SKM-1 treated with dmso at 0.1 percent for 144 hours (cell line): ENCODE measurements around the gene SPATA25.
A peak's percentile ranks its signal among the peaks of the same experiment; 100 is the strongest.
"Not testable (repeated sequence)": the region's sequence is repeated elsewhere in the genome, so short reads cannot be mapped to it uniquely, and the experiment has no call there.

ENCODE experiments used
- DNase-seq: peaks from one replicate; lab custom pipeline; 2025; ENCODE audit not compliant: unreplicated experiment; lab: John Stamatoyannopoulos, UW

SPATA25 gene

DNA sequence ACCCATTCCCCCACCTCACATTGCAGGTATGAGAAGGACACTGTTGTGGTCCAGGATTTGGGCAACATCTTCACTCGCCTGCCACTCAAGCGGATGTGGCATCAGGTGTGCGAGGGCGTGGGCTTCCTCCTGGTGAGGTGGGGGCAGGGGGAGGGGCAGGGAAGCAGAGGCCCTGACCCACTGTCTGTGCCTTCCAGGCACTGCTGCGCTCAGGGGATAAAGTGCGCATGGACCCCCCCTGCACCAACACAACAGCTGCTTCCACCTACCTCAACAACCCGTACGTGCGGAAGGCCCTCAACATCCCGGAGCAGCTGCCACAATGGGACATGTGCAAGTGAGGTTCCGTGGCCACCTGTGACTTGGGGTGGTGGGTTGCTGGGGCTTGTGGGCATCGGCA lies 7.4 kb upstream of the SPATA25 start:
- DNase-seq = no peak

DNA sequence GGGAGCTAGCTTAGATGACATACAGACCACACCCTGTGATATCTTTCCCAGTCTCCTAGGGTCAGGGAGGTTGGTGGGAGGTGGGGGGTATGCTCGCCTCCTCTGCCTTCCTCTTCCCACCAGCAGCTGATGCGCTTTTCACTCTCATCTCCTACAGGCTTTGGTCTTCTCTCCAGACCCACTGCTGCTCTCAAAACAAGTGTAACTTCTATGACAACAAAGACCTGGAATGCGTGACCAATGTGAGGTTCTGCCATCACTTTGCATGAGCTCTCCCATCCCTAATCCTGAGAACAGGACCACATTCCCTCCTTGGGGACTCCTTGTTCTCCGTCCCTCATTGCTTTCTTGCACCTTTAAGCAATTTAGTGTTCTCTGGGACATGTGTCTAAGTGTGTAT lies 6.4 kb upstream of the SPATA25 start:
- DNase-seq = no peak

DNA sequence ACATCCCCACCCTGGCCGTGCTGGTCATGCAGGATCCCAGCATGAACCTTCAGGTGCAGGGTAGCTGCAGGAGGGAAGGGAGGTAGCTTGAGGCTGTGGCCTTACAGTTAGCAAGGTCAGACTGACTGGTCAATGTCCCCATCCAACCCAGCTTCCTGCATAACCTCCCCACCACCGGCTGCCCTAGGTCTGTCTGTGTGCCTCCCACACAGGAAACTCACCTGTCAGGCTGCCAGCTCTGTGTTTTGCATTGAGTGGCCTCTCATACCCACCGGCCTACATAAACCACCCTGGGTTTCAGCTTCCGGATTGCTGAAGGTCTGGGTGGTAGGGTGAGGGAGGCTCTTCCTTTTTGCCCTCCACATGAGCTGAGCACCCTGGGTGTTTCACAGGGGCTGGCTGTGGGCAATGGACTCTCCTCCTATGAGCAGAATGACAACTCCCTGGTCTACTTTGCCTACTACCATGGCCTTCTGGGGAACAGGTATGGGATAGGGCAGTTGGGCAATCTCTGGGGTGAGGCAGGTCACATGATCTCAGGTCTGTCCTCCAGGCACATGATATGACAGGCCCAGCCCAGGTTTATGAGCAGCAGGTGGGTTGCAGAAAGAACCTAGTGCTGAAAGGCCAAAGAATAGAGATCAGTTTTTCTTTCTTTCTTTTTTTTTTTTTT lies 5.5 kb upstream of the SPATA25 start:
- no peak for DNase-seq

DNA sequence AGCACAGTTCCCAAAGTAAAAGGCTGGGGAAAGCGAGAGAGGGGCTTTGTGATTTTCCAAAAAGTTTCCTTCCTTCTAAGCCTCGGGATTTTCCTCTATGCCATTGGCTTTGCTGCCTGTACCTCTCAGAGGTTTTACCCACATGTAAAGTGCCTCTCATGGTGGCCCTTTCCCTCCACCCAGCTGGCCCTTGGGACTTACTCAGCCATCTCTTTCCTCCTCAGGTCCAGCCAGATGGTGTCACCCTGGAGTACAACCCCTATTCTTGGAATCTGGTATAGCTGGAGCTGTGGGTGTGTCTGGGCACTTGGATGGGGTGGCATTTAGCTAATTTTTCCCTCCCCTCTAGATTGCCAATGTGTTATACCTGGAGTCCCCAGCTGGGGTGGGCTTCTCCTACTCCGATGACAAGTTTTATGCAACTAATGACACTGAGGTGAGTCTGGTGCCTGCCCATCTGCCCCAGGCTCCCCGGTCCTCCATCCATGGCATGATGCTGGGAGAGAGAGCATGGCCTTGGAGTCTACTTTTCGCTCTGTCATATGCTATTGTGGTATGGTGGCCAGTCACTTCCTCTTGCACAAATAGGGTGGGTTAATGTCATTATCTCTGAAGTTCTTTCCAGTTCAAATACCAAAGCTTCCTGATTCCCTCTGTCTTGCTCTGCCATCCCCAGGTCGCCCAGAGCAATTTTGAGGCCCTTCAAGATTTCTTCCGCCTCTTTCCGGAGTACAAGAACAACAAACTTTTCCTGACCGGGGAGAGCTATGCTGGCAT lies 4.8 kb upstream of the SPATA25 start:
- no peak for DNase-seq

DNA sequence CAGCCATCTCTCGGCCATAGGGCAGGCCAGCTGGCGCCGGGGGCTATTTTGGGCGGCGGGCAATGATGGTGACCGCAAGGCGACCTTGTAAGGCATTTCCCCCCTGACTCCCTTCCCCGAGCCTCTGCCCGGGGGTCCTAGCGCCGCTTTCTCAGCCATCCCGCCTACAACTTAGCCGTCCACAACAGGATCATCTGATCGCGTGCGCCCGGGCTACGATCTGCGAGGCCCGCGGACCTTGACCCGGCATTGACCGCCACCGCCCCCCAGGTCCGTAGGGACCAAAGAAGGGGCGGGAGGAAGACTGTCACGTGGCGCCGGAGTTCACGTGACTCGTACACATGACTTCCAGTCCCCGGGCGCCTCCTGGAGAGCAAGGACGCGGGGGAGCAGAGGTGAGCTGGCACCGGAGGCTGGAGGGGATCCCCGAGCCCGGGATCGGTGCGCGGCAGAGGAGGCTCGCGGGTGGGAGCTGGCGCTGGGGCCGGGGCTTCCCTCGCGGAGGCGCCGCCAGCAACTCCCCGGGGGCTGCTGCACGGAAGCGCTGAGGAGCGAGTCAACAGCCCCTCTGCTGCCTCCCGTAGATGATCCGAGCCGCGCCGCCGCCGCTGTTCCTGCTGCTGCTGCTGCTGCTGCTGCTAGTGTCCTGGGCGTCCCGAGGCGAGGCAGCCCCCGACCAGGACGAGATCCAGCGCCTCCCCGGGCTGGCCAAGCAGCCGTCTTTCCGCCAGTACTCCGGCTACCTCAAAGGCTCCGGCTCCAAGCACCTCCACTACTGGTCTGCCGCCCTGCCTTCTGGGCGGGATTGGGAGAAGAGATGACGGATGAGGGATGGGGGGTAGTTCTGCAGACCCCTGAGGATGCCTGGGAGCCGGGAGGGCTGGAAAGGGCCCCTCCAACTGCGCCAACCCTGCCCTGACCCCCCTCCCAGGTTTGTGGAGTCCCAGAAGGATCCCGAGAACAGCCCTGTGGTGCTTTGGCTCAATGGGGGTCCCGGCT lies 3.9 kb upstream of the SPATA25 start, which contains the start of the genes CTSA and NEURL2:
Gene CTSA, plus strand, starts transcription at position 351 of the 999 bp plus-strand sequence. Its CDS starts 234 bp downstream, at position 585.
Gene NEURL2, minus strand, starts transcription at position 224 of the 999 bp plus-strand sequence. Its CDS starts 217 bp downstream, at position 7.
- DNase-seq = peak; percentile 76

DNA sequence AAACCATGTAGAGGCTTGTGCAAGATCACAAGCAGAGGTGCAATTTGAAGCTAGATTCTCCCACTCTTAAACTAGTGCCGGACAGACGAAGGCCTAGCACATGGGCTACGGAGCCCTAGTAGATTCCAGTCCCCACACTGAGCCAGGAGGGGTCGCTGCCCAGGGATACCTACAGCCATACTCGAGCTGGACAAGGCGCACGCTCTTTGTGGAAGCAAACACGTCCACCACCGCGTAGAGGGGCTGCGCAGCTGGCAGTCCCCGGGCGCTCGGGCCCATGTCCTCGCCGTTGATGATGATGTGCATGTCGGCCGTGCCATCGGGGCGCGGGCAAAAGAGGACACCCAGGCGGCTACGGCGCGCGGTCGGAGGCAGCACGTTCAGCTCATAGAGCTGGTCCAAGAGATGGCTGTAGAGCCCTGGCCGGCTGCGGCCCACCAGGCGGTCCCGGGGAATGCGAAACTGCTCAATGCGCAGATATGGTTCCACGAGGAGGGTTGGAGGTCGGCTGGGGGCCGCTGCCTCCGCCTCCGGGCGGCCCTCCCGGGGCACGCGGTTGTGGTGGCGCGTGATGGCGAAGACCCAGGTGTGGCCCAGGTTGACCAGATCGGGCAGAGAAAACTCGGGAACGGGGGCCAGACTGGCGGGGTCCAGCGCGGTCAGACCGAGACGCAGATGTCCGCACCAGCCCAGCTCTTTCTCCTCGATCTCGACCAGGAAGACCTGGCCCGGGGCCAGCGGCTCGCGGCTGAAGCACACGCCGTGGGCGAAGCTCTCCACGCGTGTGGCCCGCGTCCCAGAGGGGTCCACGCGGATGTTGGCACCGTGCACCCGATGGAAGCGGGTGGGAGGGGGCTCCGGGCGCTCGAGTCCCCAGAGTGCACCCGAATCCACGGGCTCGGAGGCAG lies 2.9 kb upstream of the SPATA25 start:
- DNase-seq = no peak

DNA sequence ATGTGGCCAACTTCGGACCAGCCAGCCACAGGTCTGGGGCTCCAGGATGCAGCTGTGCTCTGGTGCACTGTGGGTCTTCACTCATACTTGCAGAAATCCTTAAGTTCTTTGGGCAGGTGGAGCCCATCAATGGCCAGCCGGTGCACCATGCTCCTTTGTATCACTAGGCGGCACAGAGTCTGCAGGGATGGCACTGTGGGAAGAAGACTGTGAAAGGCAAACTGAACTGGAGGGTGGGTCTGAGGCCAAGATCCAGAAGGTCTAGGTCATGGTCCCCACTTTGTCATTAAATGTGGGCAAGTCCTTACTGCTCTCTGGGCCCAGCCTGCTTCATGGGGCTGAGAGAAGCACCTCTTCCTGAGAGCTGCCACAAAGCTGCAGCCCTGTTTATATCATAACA lies 1.3 kb upstream of the SPATA25 start:
- no peak for DNase-seq

DNA sequence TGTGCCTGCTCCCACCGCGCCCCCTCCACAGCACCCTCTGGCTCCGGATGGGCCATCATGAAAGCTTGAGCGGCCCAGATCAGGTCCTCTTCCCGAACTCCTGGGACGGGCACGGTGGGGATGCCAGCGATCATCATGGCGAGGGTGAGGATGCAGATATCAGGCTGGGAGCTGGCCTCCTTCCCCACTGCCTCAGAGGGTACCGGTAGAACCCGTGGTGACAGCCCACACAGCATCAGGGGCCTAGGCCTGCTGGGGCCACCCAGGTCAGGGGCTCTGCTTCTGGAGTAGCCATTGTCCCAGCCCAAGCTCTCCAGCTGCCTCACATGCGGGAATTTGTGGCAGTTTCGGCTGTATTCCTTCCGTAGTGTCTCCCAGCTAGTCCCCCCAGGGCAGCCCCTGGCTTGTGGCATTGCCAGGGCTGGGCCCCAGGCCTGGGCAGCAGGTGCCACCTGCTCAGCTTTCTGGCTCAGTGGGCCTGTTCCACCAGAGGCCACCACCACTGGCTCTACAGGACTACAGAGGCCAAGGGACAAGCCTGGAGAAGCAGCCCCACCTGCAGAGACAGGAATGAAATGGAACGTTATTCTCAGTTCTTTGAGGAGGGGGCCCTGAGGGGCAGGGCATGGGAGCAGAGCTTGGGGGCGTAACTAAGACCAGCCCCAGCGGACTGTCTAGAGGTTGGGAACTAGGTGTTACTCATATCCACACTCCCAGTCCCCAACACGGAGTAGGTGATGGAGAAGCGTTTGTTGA lies 654 bp downstream of the SPATA25 start:
- no peak for DNase-seq

DNA sequence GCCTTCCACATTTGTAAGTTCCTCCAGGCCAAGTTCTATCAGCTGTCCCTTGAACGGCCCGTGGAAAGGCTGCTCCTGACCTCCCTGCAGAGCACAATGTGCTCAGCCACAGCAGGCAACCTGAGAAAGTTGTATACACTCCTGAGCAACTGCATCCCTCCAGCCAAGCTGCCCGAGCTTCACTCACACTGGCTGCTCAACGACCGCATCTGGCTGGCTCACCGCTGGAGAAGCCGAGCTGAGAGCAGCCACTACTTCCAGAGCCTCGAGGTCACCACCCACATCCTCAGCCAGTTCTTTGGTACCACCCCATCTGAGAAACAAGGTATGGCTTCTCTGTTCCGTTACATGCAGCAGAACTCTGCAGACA lies 4.3 kb downstream of the SPATA25 start:
- no peak for DNase-seq

DNA sequence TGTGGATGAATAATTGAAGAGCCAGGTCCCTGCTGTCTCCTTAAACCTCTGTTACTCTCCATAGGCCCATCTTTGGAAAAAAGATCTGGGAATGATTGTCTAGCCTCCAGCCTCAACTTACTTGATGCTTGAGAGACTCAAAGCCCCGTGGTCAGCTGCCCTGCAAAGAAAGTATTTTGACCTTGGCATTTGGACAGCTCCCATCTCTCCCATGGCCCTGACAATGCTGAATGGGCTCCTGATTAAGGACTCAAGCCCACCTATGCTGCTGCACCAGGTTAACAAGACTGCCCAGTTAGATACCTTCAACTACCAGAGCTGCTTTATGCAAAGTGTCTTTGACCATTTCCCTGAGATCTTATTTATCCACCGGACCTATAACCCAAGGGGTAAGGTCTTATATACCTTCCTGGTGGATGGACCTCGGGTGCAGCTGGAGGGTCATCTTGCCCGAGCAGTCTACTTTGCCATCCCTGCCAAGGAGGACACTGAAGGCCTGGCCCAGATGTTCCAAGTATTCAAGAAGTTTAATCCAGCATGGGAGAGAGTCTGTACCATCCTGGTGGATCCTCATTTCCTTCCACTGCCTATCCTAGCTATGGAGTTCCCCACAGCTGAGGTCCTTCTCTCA lies 4.8 kb downstream of the SPATA25 start:
- DNase-seq = no peak

DNA sequence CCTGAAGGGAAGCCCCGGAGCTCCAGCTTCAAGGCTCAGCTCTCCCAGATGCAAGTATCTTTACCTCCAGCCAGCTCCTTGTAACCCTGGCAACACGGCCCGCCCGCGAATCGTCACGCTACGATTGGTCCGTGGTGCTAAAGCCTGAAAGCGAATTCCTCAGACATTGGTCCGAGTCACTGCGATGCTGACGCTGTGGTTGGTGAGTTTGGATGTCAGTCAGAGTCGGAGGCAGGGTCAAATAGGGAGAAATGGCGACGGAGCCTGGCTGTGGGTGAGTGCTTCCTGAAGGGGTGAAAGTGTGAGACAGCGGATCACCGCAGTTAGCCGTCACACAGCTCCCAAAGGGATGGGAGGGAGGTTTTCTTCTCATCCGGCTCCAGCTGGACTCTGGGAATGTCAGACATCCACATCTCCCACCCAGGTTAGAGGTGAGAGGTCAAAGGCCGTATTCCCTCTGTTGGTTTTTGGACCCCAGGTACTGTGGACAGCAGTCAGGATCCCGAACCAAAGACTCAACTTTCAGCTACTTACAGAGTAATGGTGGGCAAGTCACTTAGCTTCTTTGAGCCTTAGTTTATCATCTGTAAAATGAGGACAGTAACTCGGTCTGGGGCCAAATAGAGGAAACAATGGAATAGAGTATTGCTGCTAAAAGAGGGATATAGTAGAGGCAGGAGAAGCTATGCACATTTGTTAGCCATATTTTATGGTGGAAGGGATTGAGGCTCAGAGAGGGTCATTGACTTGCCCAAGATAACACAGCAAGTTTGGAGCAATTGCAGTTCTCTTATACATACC lies 6.2 kb downstream of the SPATA25 start, which contains the start of gene ZSWIM1:
Gene ZSWIM1, plus strand, starts transcription at position 240 of the 801 bp plus-strand sequence. CDS start 1,366 bp downstream, outside the sequence.
- peak; percentile 96 for DNase-seq

DNA sequence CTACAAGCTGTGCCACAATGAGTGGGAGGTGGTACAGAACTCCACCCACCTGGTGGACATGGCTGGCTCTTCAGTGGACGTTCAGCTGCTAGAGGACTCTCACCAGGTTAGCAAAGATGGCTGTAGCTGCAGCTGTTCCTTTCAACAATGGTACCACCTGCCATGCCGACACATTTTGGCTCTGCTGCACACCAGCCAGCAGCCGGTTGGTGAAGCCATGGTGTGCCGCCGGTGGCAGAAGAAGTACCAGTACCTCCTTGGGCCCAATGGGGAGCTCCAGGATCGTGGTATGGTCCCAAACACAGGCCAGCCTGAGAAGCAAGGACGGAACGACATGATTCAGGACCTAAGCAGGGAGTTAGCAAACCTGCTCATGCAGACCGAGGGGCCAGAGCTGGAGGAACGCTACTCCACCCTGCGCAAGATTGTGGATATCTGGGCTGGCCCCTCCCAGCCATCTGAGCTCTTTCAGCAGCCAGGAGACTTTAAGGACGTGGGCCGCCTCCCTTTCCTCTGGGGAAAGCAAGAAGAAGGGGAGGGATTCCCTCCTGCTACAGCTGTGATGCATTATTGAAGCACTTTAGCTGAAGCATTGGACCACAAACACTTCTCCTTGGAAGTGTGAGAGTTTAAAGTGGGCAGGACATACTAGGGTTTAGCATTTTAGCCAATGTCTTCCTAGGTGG lies 9.2 kb downstream of the SPATA25 start:
- DNase-seq = no peak

DNA sequence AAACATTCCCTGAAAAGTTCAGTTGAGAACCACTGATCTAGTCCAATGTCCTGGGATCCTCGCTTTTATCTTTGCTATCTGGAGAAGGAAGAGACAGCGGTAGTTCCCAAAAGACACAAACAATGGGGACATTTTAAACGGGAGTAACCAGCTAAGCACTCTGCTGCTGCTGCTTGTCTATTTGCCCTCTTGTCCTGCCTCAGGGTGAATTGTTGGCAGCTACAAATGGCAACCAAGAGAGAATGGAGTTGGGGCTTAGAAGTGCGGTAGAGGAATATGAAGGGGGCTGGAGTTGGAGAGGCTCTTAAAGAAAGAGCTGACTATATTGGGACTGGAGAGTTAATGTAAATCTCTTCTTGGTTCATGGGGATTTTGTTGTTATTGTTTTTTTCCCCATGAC lies 12.8 kb downstream of the SPATA25 start:
- no peak for DNase-seq

DNA sequence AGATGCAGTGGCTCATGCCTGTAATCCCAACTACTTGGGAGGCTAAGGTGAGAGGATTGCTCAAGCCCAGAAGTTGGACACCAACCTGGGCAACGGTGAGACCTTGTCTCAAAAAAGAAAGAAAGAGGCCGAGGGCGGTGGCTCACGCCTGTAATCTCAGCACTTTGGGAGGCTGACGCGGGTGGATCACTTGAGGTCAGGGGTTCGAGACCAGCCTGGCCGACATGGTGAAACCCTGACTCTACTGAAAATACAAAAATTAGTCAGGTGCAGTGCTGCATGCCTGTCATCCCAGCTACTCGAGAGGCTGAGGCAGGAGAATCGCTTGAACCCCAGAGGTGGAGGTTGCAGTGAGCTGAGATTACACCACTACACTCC lies 13.3 kb downstream of the SPATA25 start:
- not testable (repeated sequence) for DNase-seq

DNA sequence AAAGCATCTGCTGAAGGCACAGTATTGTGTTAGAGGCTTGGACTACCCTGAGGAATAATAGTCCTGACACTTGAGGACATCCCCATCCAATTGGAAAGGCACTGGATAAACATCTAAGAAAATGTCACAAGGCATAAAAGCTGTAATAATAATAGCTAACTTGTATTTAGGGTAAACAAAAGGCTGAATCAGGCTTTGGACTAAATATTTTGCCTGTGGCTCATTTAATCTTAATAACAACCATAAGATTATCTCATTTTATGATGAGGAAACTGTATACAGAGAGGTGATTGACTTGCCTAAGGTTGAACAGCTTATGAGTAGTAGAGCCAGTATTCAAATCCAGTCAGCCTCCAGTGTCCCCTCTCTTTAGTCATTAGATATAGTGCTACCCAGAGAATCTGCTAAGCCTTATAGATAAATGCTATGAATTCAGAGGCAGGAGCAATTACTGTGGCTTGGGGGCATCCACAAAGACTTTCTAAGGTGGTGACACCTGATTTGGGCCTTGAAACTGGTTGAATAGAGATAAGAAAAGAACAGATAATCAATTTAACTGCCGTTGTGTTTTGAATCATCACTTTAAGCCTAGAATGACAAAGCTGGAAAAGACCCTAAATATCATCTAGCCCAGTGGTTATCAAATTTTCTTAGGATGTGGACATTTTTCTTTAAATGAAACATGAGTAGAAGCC lies 13.9 kb downstream of the SPATA25 start:
- no peak for DNase-seq

DNA sequence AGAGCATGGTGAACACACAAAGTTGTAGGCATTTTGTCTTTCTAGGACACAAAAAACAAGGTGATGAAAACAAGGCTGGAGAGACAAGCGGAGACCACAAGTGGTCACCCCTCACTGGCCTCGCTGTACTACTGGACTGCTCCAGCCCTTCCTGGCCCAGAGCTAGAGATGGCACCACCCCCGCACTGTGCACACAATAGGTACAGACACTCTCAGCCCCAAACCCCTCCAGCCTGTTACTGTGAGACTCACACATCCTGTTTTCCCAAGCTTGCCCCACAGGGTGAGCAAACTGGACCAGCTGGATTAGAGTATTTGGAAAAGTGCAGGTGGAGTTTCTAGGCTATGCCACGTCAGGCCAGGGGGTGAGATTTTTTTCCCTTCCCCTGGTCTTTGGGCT lies 14.8 kb downstream of the SPATA25 start:
- no peak for DNase-seq

DNA sequence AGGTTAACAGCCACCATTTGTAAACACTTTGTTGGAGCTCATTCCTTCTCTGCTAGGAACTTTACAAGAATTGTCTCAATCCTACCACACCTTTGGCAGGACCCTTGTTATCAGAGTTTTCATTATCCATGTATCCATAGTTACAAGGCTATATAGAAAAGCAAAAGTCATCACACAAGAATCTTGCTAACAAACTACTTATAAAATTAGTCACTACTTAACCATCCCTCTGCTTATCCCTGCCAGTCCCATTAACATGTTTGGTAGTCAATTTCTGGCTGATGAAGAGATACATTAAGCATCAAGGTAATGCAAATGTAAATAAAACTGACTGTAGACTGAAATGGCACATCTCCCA lies 19.6 kb downstream of the SPATA25 start:
- no peak for DNase-seq
